K562 (cell line): ENCODE measurements around the gene VPS13D. TPM values are rescaled to one million over a fixed set of nuclear protein-coding genes. Genes with fewer than 3 reads are reported as not detected.
A peak's percentile ranks its signal among the peaks of the same experiment; 100 is the strongest.

Experiments used
- CBX5 ChIP-seq: IDR thresholded peaks from 2 replicates; pipeline ENCODE4 v1.6.1; 2014; ENCODE audit warnings: low read depth, borderline replicate concordance
- E2F3 ChIP-seq: fragments of 250-450 bp; sonication (Bioruptor Pico); IDR thresholded peaks from 2 replicates; pipeline ENCODE4 v1.4.0; 2020; ENCODE audit warnings: mild to moderate bottlenecking
- FOXP1 ChIP-seq: sonication (generic); formaldehyde crosslinking; IDR thresholded peaks from 2 replicates; pipeline ENCODE4 v1.8.0; 2022; ENCODE audit warnings: mild to moderate bottlenecking, missing genetic modification reagents
- HDAC8 ChIP-seq: fragments of 450-650 bp; IDR thresholded peaks from 2 replicates; pipeline ENCODE4 v1.6.1; 2016; ENCODE audit warnings: mild to moderate bottlenecking, missing genetic modification characterization, moderate library complexity, missing compliant biosample characterization
- HNRNPL ChIP-seq: fragments of 200-400 bp; formaldehyde crosslinking; IDR thresholded peaks from 2 replicates; pipeline ENCODE4 v1.6.1; 2017; ENCODE audit warnings: low read depth, mild to moderate bottlenecking, low read length
- ILK ChIP-seq: fragments of 450-650 bp; IDR thresholded peaks from 2 replicates; pipeline ENCODE4 v1.6.1; 2016; ENCODE audit warnings: missing genetic modification characterization, low read depth, mild to moderate bottlenecking, missing compliant biosample characterization, moderate library complexity, borderline replicate concordance
- KLF13 ChIP-seq: fragments of 450-650 bp; IDR thresholded peaks from 2 replicates; pipeline ENCODE4 v1.6.1; 2016; ENCODE audit warnings: missing genetic modification characterization, low read depth, mild to moderate bottlenecking, missing compliant biosample characterization, moderate library complexity, borderline replicate concordance
- MYC ChIP-seq, 2 experiments: fragments of 250-450 bp in 1 of 2; sonication (Bioruptor Pico) in 1 of 2; IDR thresholded peaks; 2 replicates each; pipeline versions ENCODE4 v1.5.1 to v1.6.1; 2012 to 2021; ENCODE audit warnings: low read depth in 2 of 2, borderline replicate concordance in 1 of 2, improper control_type of control experiment in 1 of 2, low read length in 1 of 2, mild to moderate bottlenecking in 1 of 2, moderate library complexity in 1 of 2
- NBN ChIP-seq: fragments of 450-650 bp; IDR thresholded peaks from 2 replicates; pipeline ENCODE4 v1.6.1; 2016; ENCODE audit warnings: low read depth, mild to moderate bottlenecking
- NELFE ChIP-seq: IDR thresholded peaks from 2 replicates; pipeline ENCODE4 v1.6.1; 2011; ENCODE audit warnings: mild to moderate bottlenecking; ENCODE audit not compliant: insufficient read depth, insufficient read length
- PBX2 ChIP-seq, 2 experiments: IDR thresholded peaks in 1 of 2; conservative IDR thresholded peaks in 1 of 2; 2 replicates each; pipeline ENCODE4 v1.6.1; 2016; ENCODE audit warnings: low read depth in 2 of 2, mild to moderate bottlenecking in 1 of 2, missing compliant biosample characterization in 1 of 2, missing genetic modification characterization in 1 of 2, moderate library complexity in 1 of 2
- RFX7 ChIP-seq: fragments of 250-450 bp; sonication (Bioruptor Pico); IDR thresholded peaks from 2 replicates; pipeline ENCODE4 v1.5.1; 2021; ENCODE audit warnings: mild to moderate bottlenecking
- SAFB2 ChIP-seq: fragments of 200-400 bp; formaldehyde crosslinking; IDR thresholded peaks from 2 replicates; pipeline ENCODE4 v1.6.1; 2018; ENCODE audit warnings: borderline replicate concordance, low read length, low read depth, moderate library complexity; ENCODE audit not compliant: severe bottlenecking
- SMAD4 ChIP-seq: fragments of 250-450 bp; sonication (Bioruptor Pico); conservative IDR thresholded peaks from 2 replicates; pipeline ENCODE4 v1.8.0; 2021; ENCODE audit warnings: inconsistent platforms, mild to moderate bottlenecking, moderate library complexity
- SRSF3 ChIP-seq: fragments of 200-400 bp; formaldehyde crosslinking; IDR thresholded peaks from 2 replicates; pipeline ENCODE4 v1.6.1; 2016; ENCODE audit warnings: mild to moderate bottlenecking, low read length, moderate library complexity; ENCODE audit not compliant: insufficient read depth
- SRSF9 ChIP-seq: fragments of 200-400 bp; formaldehyde crosslinking; IDR thresholded peaks from 2 replicates; pipeline ENCODE4 v1.6.1; 2017; ENCODE audit warnings: low read depth, low read length, borderline replicate concordance
- TBP ChIP-seq: optimal IDR thresholded peaks from 2 replicates; pipeline ENCODE3; 2011; ENCODE audit warnings: low read depth, low read length, improper control_type of control experiment
- THRAP3 ChIP-seq: fragments of 450-650 bp; IDR thresholded peaks from 2 replicates; pipeline ENCODE4 v1.6.1; 2016; ENCODE audit warnings: mild to moderate bottlenecking, inconsistent platforms, borderline replicate concordance
- ZEB2 ChIP-seq: fragments of 450-650 bp; IDR thresholded peaks from 2 replicates; pipeline ENCODE4 v1.6.1; 2016
- ZNF584 ChIP-seq: fragments of 200-800 bp; sonication (Bioruptor generic); IDR thresholded peaks from 2 replicates; pipeline ENCODE4 v1.6.1; 2016; ENCODE audit warnings: low read depth, mild to moderate bottlenecking, missing genetic modification characterization, missing compliant biosample characterization
- ZNF644 ChIP-seq: fragments of 200-800 bp; sonication (Bioruptor generic); IDR thresholded peaks from 2 replicates; pipeline ENCODE4 v1.6.1; 2016; ENCODE audit warnings: low read depth, missing genetic modification characterization, missing compliant biosample characterization
- ZNF668 ChIP-seq: fragments of 250-450 bp; sonication (Bioruptor Pico); IDR thresholded peaks from 2 replicates; pipeline ENCODE4 v1.8.0; 2022; ENCODE audit warnings: mild to moderate bottlenecking, inconsistent platforms
- polyA plus RNA-seq, 8 experiments: library from polyadenylated mRNA; depleted of rRNA in 4 of 8; stranded (reverse) in 5 of 8; unstranded in 3 of 8; fragments of >200 nt; fragmentation: Nextera tagmentation in 2 of 8; fragmentation: Illumina TruSeq in 1 of 8; extraction: Ambion mirVana in 2 of 8; extraction: Trizol in 1 of 8; gene quantifications; 2 replicates each; pipeline versions ENCODE4 v1.2.1 to v1.2.3, GENCODE V29; 2011 to 2014; ENCODE audit warnings: inconsistent platforms in 1 of 8, missing spikeins in 1 of 8
- total RNA-seq, 7 experiments: library from RNA; depleted of rRNA in 6 of 7; stranded (reverse); fragments of >200 nt in 6 of 7; fragmentation: Illumina TruSeq in 2 of 7; extraction: Trizol in 2 of 7; gene quantifications; 2 replicates each; pipeline versions ENCODE4 v1.2.1 to v1.2.3, GENCODE V29; 2011 to 2021; ENCODE audit warnings: low replicate concordance in 1 of 7
- TF ChIP-seq, protein P1 (sequence below): fragments of 450-650 bp; formaldehyde crosslinking; IDR thresholded peaks from 2 replicates; pipeline ENCODE4 v1.4.0; 2022; ENCODE audit warnings: missing genetic modification characterization

The VPS13D gene
- total and polyA plus RNA-seq, 9 of the 15 experiments (the other 6 are each of a cell fraction or from before 2014, with no cell fraction given), result 6.1 to 51.5 (median 38.5) TPM

GRCh38 chr1:12477936-12478611, 248.2 kb downstream of the VPS13D start (continued):
- TF ChIP-seq PBX2 (CRISPR knock-in tag; IDR thresholded peaks at IDR 0.05; ENCODE audit: low read depth), result no peak
- peak; percentile 96 for TF ChIP-seq PBX2 (tag; conservative IDR thresholded peaks at IDR 0.05; ENCODE audit: low read depth)
- TF ChIP-seq, protein P1, sequence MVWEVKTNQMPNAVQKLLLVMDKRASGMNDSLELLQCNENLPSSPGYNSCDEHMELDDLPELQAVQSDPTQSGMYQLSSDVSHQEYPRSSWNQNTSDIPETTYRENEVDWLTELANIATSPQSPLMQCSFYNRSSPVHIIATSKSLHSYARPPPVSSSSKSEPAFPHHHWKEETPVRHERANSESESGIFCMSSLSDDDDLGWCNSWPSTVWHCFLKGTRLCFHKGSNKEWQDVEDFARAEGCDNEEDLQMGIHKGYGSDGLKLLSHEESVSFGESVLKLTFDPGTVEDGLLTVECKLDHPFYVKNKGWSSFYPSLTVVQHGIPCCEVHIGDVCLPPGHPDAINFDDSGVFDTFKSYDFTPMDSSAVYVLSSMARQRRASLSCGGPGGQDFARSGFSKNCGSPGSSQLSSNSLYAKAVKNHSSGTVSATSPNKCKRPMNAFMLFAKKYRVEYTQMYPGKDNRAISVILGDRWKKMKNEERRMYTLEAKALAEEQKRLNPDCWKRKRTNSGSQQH (CRISPR knock-in tag), result peak; percentile 75; the same call in 1 of the 2 replicates
- TF ChIP-seq NBN, result peak; percentile 97; the same call in 1 of the 2 replicates
- no peak for TF ChIP-seq NELFE
- TF ChIP-seq HDAC8, result 0 out of 2 replicates have a peak, but pooled peaks have one; percentile 15
- no peak for TF ChIP-seq SRSF9
- TF ChIP-seq SAFB2, result no peak
- peak; percentile 91 for TF ChIP-seq ZNF644
- no peak for TF ChIP-seq SRSF3
- TF ChIP-seq E2F3, result no peak
- peak; percentile 5; the same call in 1 of the 2 replicates for TF ChIP-seq CBX5
- no peak for TF ChIP-seq HNRNPL
- TF ChIP-seq KLF13 (tag), result peak; percentile 49; the same call in 1 of the 2 replicates
- 0 out of 2 replicates have a peak, but pooled peaks have one; percentile 78 for TF ChIP-seq ZNF584 (CRISPR knock-in tag)
- 0 out of 2 replicates have a peak, but pooled peaks have one; percentile 31 for TF ChIP-seq RFX7 (CRISPR knock-in tag)
- no peak for TF ChIP-seq ILK (tag)
- TF ChIP-seq ZNF668 (CRISPR knock-in tag), result peak; percentile 59; the same call in 1 of the 2 replicates
- peak; percentile 91 for TF ChIP-seq TBP
- peak; percentile 88 for TF ChIP-seq ZEB2
- TF ChIP-seq FOXP1, result peak; percentile 82
- peak; percentile 97 for TF ChIP-seq SMAD4 (CRISPR knock-in tag)
- TF ChIP-seq THRAP3, result no peak
- peak; percentile 94 for TF ChIP-seq MYC (IDR thresholded peaks at IDR 0.05; ENCODE audit: low read depth, low read length)
- TF ChIP-seq MYC (CRISPR knock-in tag; IDR thresholded peaks at IDR 0.05; ENCODE audit: borderline replicate concordance, low read depth), result no peak
